ENCODE results near the gene NOM1.

DNA sequence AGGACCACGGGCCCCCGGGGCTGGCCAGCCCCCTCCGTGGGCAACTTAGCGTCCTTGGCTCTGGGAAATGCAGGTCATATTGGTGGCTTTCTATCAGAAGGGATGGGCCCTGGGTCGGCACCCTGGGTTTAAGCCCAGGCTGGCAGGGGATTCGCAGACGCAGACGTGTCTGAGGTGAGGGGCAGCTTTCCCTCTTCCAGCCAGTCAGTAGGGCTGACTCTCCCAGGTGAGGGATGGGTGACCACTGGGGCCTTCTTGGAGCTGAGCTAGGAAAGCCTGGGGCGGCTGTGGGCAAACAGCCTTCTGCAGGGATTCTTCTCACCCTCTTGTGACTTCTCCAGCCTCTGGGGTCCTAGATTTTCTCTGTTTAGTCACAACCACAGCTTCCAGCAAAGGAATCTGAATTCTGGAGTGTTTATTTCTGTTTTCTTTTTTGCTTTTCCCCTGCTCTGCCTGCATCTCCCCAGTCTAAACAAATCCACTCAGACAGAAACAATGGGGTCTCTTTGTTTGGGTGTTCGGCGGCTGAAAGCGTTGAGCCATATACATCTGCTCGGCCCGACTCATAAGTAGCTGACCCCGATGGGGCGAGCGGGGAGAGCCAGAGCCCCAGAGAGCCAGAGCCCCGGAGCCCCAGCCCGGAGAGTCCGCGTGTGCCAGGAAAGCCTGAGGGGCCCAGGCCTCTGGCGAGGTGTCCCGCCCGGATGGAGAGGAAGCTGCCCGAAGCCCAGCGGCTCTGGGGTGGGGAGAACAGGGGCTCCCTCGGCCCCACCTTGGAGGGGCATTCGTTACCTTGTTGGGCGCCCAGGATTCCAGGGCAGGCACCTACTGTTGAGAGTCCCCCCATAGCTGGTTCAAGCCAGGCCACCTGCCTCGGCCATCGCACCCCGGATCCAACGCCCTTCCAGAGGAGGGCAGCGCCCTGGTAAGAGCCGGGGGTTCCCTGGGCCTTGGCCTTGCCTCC lies 59.0 kb downstream of the NOM1 start:
- TF ChIP-seq FOXA1 (IDR thresholded peaks at IDR 0.05): no peak
- TF ChIP-seq, protein P1, sequence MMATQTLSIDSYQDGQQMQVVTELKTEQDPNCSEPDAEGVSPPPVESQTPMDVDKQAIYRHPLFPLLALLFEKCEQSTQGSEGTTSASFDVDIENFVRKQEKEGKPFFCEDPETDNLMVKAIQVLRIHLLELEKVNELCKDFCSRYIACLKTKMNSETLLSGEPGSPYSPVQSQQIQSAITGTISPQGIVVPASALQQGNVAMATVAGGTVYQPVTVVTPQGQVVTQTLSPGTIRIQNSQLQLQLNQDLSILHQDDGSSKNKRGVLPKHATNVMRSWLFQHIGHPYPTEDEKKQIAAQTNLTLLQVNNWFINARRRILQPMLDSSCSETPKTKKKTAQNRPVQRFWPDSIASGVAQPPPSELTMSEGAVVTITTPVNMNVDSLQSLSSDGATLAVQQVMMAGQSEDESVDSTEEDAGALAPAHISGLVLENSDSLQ (IDR thresholded peaks at IDR 0.05): no peak

Data from HEK293T (cell line).